Activated CD4-positive, alpha-beta T cell treated with anti-CD3 and anti-CD28 coated beads for 1 hour (primary cell): ENCODE data around the gene ENKD1.
"Not testable (repeated sequence)": the region's sequence is repeated elsewhere in the genome, so short reads cannot be mapped to it uniquely, and the experiment has no call there.

Experiments used
- DNase-seq: peaks from one replicate; pipeline ENCODE4 v3.0.0-alpha.2; 2020

ENKD1 gene

DNA sequence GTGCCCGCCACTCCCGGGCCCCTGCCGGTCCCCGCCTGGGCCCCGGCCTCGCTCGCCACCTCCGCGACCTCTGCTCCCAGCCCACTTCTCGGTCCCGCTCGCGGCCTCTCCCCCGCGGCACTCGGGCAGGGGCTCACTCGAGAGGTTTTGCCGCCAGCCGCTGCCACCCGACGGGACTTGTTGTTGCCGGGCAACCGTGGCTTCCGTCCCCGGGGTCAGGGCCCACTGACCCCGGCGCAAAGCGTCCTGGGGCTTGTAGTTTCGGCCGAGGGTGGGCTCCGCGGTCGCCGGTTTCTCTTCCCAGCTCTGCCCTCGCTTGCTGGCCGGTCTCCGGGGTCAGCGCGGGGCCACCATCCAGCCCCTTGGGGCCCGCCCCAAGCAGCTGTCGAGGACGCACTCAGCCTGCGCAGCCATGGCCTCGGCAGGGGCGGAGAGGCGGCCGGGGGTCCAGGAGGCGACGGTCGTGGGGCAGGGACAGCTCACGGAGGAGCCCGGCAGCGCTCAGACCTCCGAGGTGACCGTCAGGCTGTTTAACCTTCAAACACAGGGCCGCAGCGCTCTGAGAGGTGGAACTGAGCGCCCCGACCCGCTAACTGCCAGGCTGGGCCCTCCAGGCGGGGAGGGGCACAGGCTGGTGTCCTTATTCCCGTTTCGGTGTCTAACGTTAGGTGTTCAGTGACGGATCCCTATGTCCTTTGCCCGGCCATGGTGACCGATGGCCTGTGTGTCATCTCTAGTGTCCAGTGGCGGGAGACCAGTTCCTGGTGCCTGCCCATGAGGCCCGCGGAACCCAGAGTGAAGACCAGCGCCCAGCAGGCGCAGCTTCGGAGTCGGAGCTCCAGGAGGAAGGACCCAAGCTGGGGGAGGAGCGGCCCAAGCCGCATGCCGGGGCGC is at the start of gene ENKD1, which contains the start of gene C16orf86:
Gene ENKD1, minus strand, starts transcription at position 192 of the 894 bp plus-strand sequence. CDS start 308 bp downstream, outside the sequence.
Gene C16orf86, plus strand, starts transcription at position 256 of the 894 bp plus-strand sequence. Its CDS starts 157 bp downstream, at position 413.
- peak; percentile 75 for DNase-seq

DNA sequence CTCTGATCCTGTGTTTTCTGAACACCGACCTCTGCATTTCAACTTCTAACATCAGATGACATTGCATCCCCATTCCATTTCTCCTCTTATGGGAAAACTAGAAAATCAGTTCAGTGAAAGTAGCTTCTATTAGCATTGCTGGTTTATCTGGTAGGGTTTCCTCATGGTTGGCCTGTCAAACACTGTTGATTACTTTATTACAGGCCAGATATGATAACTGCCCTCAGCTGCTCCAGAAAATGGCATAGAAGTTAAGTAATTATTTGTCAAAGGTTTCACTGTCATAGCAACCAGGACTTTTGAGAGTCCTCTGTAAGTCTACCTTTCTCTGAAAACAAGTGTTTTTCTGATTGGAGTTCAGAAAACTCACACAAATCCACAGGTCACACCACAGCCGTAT is 49.5 kb upstream of the ENKD1 start:
- no peak for DNase-seq

DNA sequence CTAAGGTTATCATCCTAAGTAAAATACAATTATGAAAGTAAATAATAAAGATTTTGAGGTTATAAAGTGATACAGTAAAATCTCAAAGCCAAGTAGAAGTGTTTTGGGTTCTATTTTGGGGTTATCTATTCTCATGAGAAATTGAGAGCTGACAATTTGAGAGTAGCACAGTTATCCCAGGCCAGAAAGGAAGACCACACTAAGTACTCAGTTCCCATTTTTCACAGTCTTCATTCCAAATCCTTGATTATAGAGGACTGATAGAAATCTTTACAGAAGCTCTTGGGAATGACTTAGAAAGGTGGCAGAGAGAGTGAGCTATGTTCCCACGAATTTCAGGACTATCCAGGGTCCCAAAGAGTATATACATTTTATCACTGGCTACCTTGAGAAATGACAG is 48.0 kb upstream of the ENKD1 start:
- no peak for DNase-seq

- DNase-seq, result no peak
Measured at GRCh38 chr16:67713647-67714273, 47.2 kb upstream of the ENKD1 start.

DNA sequence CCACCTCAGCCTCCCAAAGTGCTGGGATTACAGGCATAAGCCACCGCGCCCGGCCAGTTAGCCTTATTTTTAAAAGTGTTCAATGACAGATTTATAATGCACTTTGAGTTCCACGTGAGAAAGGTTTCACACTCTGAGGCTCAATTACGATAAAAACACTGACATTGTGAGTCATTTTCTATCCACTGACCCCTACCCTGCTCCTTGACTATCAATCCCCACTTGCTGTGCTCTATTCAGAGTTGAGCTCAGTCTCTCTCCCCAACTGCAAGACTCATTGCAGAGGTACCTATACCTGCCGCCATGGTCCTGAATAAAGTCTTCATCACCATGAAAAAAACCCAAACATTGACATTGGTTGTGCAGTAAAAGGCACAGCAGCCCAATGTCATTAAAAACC is 44.1 kb upstream of the ENKD1 start:
- no peak for DNase-seq

- DNase-seq, result no peak
Measured at GRCh38 chr16:67709050-67709449, 42.5 kb upstream of the ENKD1 start.

DNA sequence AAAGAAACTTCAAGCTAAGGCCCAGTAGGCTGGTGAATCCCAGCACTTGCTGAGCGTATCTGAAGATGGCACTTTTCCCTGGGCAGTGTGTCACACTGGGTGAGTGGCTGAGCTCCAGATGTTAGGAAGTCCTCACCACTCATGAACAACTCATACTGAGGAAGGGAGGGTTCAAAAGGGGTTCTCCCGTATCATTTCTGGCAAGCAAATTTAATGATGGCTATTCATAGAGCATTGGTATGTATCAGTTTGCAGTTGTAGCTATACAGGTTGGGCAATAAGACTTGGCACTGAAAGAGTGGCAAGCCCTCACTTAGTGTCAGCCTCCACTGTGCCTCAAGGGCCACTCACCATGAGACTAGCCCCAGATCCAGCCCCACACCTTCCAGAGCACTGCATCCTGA is 41.8 kb upstream of the ENKD1 start:
- no peak for DNase-seq

- DNase-seq, result no peak
Measured at GRCh38 chr16:67707790-67708189, 41.2 kb upstream of the ENKD1 start.

GRCh38 chr16:67707210-67707609 is 40.7 kb upstream of the ENKD1 start:
- no peak for DNase-seq

GRCh38 chr16:67704110-67704509 is 37.6 kb upstream of the ENKD1 start:
- DNase-seq, result no peak

DNA sequence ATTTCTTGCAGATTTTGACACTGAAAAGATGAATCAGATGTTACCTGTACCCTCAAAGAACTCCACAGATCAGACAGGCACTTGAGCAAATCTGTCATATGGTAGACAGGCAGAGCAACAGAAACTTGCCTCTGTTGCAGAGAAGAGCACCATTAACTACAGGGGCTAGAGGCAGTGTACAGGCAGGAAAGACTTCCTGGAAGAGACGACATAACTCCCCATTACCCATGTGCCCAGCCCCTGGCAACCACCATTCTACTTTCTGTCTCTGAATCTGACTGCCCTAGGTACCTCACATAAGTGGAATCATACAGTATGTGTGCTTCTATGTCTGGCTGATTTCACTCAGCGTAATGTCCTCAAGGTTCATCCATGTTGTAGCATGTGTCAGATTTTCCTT is 37.1 kb upstream of the ENKD1 start:
- no peak for DNase-seq

DNA sequence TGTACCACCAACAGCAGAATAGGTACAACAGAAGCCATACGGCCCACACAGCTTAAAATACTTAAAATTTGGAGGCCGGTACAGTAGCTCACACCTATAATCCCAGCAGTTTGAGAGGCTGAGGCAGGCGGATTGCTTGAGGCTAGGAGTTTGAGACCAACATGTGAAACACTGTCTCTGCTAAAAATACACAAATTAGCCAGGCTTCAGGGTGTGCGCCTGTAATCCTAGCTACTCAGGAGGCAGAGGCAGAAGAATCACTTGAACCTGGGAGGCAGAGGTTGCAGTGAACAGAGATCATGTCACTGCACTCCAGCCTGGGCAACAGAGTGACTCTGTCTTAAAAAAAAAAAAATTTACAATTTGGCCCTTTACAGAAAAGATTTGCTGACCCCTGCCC is 35.6 kb upstream of the ENKD1 start:
- DNase-seq, result no peak

- no peak for DNase-seq
Measured at GRCh38 chr16:67701420-67701819, 34.9 kb upstream of the ENKD1 start.

- no peak for DNase-seq
Measured at GRCh38 chr16:67699265-67699664, 32.7 kb upstream of the ENKD1 start.

GRCh38 chr16:67697422-67698185 is 31.1 kb upstream of the ENKD1 start:
- no peak for DNase-seq

DNA sequence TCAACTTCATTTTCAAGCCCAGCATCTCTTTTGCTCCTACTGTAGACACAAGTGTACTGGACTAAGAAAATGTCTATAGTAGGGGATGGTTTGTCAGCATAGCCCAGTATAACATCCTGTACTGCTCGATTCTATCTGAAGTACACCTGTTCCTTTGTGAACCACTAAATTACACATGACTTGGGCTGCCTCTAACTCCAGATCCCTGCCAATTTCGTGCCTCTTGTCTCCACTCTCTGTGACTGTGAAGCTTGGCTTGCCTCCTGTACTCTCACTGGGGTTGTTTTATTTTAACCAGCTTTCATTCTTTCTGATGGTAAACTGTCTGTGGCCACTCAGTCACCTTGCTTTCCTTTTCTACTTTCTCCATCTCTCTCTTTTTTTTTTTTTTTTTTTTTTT is 28.1 kb upstream of the ENKD1 start:
- DNase-seq, result no peak

- DNase-seq, result not testable (repeated sequence)
Measured at GRCh38 chr16:67693517-67694285, 27.2 kb upstream of the ENKD1 start.

GRCh38 chr16:67685388-67686112 is 19.0 kb upstream of the ENKD1 start:
- no peak for DNase-seq

DNA sequence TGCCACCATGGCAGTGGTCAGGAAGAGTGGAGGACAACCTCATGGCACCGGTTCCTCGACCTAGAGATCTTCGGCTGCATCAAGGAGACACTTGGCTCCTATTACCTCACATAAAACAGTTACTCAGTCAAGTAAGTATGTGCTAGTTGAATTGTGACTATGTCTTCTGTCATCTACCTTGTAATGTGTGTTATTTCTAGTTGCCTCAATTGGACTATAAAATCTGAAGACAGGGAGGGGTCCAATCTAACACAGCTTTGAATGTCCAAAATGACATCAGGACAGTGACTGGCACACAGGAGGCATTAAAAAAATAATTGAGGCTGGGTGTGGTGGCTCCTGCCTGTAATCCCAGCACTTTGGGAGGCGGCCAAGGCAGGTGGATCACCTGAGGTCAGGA is 17.2 kb upstream of the ENKD1 start:
- DNase-seq, result no peak

DNA sequence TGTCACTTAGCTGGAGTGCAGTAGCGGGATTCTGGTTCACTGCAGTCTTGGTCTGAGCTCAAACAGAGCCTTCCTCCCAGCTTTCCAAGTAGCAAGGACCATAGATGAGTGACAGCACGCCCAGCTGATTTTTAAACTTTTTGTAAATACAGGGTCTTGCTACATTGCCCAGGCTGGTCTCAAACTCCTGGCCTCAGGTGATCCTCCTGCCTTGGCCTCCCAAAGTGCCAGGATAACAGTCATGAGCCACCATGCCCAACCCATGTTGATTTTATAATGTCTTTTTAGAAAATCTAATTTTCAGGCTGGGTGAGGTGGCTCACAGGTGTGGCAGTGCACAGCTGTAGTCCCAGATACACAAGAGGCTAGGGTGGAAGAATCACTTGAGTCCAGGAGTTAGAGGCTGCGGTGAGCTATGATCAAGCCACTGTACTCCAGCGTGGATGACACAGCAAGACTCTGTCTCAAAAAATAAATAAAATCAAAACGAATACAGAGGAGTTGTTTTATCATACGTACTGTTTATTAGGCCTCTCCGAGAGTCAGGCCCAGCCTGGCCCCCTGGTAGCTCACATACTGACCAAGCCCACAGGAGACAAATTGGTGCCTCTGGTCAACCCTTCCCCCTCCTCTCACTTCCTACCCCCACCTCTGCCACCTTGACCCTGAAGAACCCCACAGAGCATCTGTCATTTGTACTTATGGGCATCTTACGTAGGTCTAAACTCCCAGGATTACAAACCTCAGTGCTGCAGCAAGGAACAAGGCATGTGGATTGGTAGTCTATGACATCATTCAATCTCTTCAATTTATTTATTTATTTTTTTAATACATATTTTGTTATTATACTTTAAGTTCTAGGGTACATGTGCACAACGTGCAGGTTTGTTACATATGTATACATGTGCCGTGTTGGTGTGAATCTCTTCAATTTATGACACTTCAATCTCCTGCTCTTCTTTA is 13.7 kb upstream of the ENKD1 start:
- no peak for DNase-seq
